Measurements from ENCODE around the gene SLC26A1. TPM values are rescaled to one million over a fixed set of nuclear protein-coding genes. Genes with fewer than 3 reads are reported as not detected.
"Not testable (repeated sequence)": the region's sequence is repeated elsewhere in the genome, so short reads cannot be mapped to it uniquely, and the experiment has no call there.

SLC26A1 gene
- total RNA-seq, 1 donor from 2014 or later: not detected

- peaks cover 11% of the 10 kb centered on the region for H3K4me1 Mint-ChIP-seq
- ChIA-PET POLR2A (no interaction called here), CTCF (no interaction called here)
- DNase-seq: no peak
- intact Hi-C loops (cut with micrococcal nuclease): no loop called here
- no peak for TF ChIP-seq CTCF (IDR thresholded peaks at IDR 0.05)
- no peaks in the 10 kb centered on the region for H3K27me3 Mint-ChIP-seq
- no peaks in the 10 kb centered on the region for H3K9me3 Mint-ChIP-seq
- peak; percentile 31 for ATAC-seq (ENCODE audit: low read depth)
- H3K36me3 Mint-ChIP-seq (ENCODE audit: low read depth): peaks cover 13% of the 10 kb centered on the region
- peak overlapping the region; percentile 57 for H3K4me3 Mint-ChIP-seq
- no peak overlapping the region for H3K27ac Mint-ChIP-seq
Measured at GRCh38 chr4:946517-947471, 46.4 kb downstream of the SLC26A1 start.

- Mint-ChIP-seq H3K4me1 (peaks cover 11% of the 10 kb centered on the region), H3K27me3 (no peaks in the 10 kb centered on the region), H3K36me3 (ENCODE audit: low read depth) (peaks cover 11% of the 10 kb centered on the region), H3K4me3 (no peak overlapping the region), H3K27ac (no peak overlapping the region), H3K9me3 (no peaks in the 10 kb centered on the region)
- no peak for ATAC-seq (ENCODE audit: low read depth)
- intact Hi-C loops (cut with micrococcal nuclease): no loop called here
- POLR2A ChIA-PET: no interaction called here
- TF ChIP-seq CTCF (IDR thresholded peaks at IDR 0.05): no peak
- no peak for DNase-seq
- CTCF ChIA-PET: no interaction called here
Measured at GRCh38 chr4:946103-946450, 47.1 kb downstream of the SLC26A1 start.

GRCh38 chr4:945274-946102 lies 47.7 kb downstream of the SLC26A1 start:
- no peak for ATAC-seq (ENCODE audit: low read depth)
- Mint-ChIP-seq H3K27me3 (no peaks in the 10 kb centered on the region), H3K27ac (no peak overlapping the region), H3K4me3 (no peak overlapping the region), H3K4me1 (peaks cover 13% of the 10 kb centered on the region), H3K9me3 (no peaks in the 10 kb centered on the region), H3K36me3 (ENCODE audit: low read depth) (peaks cover 11% of the 10 kb centered on the region)
- CTCF ChIA-PET: interaction anchor here (0.9 kb wide), 1 partner anchor 203 kb away, joined by 3 read pairs; no protein-coding TSS in a partner anchor
- DNase-seq: no peak
- intact Hi-C loops (cut with micrococcal nuclease): no loop called here
- TF ChIP-seq CTCF (IDR thresholded peaks at IDR 0.05): no peak
- POLR2A ChIA-PET: no interaction called here

- H3K27ac Mint-ChIP-seq; H3K27me3 Mint-ChIP-seq; H3K4me3 Mint-ChIP-seq; DNase-seq; CTCF ChIA-PET; H3K9me3 Mint-ChIP-seq; H3K36me3 Mint-ChIP-seq (ENCODE audit: low read depth); POLR2A ChIA-PET; ATAC-seq (ENCODE audit: low read depth); intact Hi-C loops (cut with micrococcal nuclease): not testable (repeated sequence)
- peaks cover 47% of the 10 kb centered on the region for H3K4me1 Mint-ChIP-seq
Measured at GRCh38 chr4:939508-939907, 53.7 kb downstream of the SLC26A1 start.

Other genes starting within 250 kb of the SLC26A1 start
- gene CPLX1, start 167.3 kb downstream of the SLC26A1 start, total RNA-seq: not detected in 2 replicates
- gene GAK, start 61.1 kb downstream of the SLC26A1 start, total RNA-seq: 159 and 172 TPM in 2 replicates
- 24.5 and 28.8 TPM in 2 replicates for gene TMEM175, start 60.9 kb downstream of the SLC26A1 start, total RNA-seq
- gene DGKQ, start 19.8 kb downstream of the SLC26A1 start, total RNA-seq: 16.3 and 16.4 TPM in 2 replicates
- gene IDUA, start 6.4 kb downstream of the SLC26A1 start, total RNA-seq: 24.7 and 32.9 TPM in 2 replicates
- gene FGFRL1, start 18.2 kb upstream of the SLC26A1 start, total RNA-seq: 4.2 and 5.6 TPM in 2 replicates
- 2.1 and 2.4 TPM in 2 replicates for gene RNF212, start 120.2 kb upstream of the SLC26A1 start, total RNA-seq
- gene SPON2, start 179.2 kb upstream of the SLC26A1 start, total RNA-seq: 2.2 and 3.4 TPM in 2 replicates